Embryonic facial prominence (tissue), 1 donor: ENCODE measurements around the gene CHD8.
"Not testable (repeated sequence)": the region's sequence is repeated elsewhere in the genome, so short reads cannot be mapped to it uniquely, and the experiment has no call there.

ENCODE experiments used
- DNase-seq: peaks from one replicate; pipeline ENCODE4 v3.0.0-alpha.2; 2016; ENCODE audit errors: extremely low spot score

CHD8 gene

GRCh38 chr14:21436567-21437062 is 19.3 kb downstream of the CHD8 start:
- no peak for DNase-seq

- no peak for DNase-seq
These were observed 24.8 kb downstream of the CHD8 start for GRCh38 chr14:21431126-21431525.

- no peak for DNase-seq
These were observed 27.0 kb downstream of the CHD8 start for GRCh38 chr14:21428930-21429329.

- no peak for DNase-seq
These were observed 29.2 kb downstream of the CHD8 start for GRCh38 chr14:21426692-21427091.

GRCh38 chr14:21419528-21419927 is 36.4 kb downstream of the CHD8 start:
- DNase-seq = no peak

GRCh38 chr14:21415329-21415728 is 40.6 kb downstream of the CHD8 start:
- no peak for DNase-seq

- DNase-seq = no peak
These were observed 41.7 kb downstream of the CHD8 start for GRCh38 chr14:21414137-21414631.

- no peak for DNase-seq
These were observed 47.8 kb downstream of the CHD8 start for GRCh38 chr14:21408147-21408546.

GRCh38 chr14:21406213-21406612 is 49.7 kb downstream of the CHD8 start:
- no peak for DNase-seq

- no peak for DNase-seq
These were observed 50.8 kb downstream of the CHD8 start for GRCh38 chr14:21405097-21405496.

- no peak for DNase-seq
These were observed 56.5 kb downstream of the CHD8 start for GRCh38 chr14:21399311-21399870.

- no peak for DNase-seq
These were observed 57.0 kb downstream of the CHD8 start for GRCh38 chr14:21398901-21399300.

- DNase-seq = no peak
These were observed 60.5 kb downstream of the CHD8 start for GRCh38 chr14:21395450-21395849.

- DNase-seq = no peak
These were observed 70.6 kb downstream of the CHD8 start for GRCh38 chr14:21385188-21385904.

- no peak for DNase-seq
These were observed 71.5 kb downstream of the CHD8 start for GRCh38 chr14:21384494-21384851.

GRCh38 chr14:21383848-21384493 is 72.0 kb downstream of the CHD8 start, which contains the start of gene SUPT16H:
SUPT16H (minus strand) TSS chr14:21384019; CDS start chr14:21383927, 92 bp downstream.
- peak; percentile 92 for DNase-seq

GRCh38 chr14:21382886-21383847 is 72.8 kb downstream of the CHD8 start:
- peak; percentile 10 for DNase-seq

GRCh38 chr14:21382095-21382494 is 73.8 kb downstream of the CHD8 start:
- DNase-seq = no peak

GRCh38 chr14:21379338-21379737 is 76.6 kb downstream of the CHD8 start:
- DNase-seq = no peak

- no peak for DNase-seq
These were observed 81.9 kb downstream of the CHD8 start for GRCh38 chr14:21373980-21374379.

- not testable (repeated sequence) for DNase-seq
These were observed 83.1 kb downstream of the CHD8 start for GRCh38 chr14:21372814-21373213.
